GM18502 (cell line): ENCODE data around the gene PNLIPRP3.

Source experiments
- ATAC-seq: cut with Tn5 transposase; IDR thresholded peaks from one replicate; pipeline ENCODE4 v1.9.1; 2021; ENCODE audit warnings: mild to moderate bottlenecking; ENCODE audit not compliant: unreplicated experiment, poor library complexity

Gene PNLIPRP3

DNA sequence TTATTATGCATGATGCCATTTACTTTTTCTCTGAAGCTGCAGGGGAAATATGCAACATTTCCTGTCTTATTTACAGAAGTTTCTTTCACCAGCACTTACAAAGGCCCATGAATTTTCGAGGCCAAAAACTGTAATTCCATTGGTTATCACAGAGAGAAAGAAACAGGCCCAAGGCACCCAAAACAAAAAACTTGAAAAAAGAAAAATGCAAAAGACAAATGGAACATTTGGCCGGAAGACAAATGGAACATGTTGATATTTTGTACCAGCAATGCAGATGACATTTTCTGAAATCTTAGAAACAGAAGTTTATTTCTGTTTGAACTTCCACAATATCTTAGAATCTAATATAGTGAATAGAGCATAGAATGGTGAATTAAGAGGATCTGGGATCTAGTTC lies 61.8 kb downstream of the PNLIPRP3 start:
- ATAC-seq = no peak

DNA sequence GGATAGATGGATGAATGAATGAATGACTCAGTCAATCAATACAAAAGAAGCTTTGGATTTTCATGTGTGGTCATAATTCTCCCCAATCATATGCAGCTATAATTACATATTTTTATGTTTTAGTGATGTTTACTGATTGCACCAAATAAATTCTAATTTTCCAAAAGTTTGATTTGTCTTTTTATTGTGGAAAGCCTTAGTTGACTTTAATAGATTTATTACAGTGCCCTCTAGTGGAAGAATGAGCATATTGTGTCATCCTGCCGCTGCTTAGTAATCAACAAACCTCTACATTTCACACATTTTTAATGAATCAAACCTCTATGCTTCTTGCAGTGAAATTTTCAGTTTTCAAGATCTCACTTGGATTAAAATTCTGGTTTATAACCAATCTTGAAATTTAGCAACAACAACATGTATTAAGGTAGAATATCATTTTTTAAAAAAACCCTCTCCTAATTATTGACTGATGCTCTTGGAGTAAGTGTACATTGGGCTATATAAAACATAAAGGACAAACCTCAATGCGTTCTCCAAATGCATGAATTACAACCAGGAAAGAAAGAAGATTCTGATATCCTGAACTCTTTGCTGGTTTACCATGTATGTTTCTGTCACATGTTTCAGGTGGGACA lies 62.5 kb downstream of the PNLIPRP3 start:
- ATAC-seq = no peak

DNA sequence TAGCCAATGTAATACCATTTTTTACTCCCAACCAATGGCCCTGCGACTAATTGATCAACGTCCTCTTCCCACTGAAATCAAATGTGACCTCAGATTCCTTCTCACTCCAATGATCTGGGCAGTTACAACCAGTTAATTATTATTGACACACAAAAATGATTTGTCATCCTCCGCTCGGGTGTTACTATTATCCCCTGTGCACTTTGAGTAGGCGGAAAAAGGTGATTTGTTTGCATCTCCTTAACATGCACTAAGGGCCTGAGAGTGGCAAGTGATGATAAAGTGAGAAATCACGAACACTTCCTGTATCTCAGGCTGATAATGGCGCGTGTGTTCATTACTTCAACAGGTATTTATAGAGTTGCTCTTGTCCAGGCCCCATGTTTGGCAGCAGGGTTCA lies 77.1 kb downstream of the PNLIPRP3 start:
- no peak for ATAC-seq

DNA sequence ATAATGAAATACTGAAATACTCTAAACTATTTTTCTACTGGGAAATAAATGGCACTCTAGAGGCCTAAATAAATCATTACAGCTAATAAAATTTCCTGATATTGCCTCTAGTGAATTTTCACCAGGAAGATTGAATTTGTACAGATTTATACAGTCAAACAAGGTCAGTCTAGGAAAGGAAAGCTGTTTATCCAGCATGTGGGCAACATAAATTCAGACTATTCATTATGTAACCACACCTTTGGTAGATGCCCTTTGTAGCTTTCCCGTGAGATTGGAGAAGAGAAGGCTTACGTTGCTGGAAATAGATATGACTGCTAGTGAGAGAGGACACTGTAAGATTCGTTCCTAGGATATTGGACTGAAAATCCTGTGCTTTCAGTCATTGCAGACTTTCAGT lies 82.9 kb downstream of the PNLIPRP3 start:
- no peak for ATAC-seq

- no peak for ATAC-seq
These were observed 83.7 kb downstream of the PNLIPRP3 start for GRCh38 chr10:116511365-116511764.

- ATAC-seq = peak; percentile 71
These were observed 94.0 kb downstream of the PNLIPRP3 start for GRCh38 chr10:116521424-116522290.

DNA sequence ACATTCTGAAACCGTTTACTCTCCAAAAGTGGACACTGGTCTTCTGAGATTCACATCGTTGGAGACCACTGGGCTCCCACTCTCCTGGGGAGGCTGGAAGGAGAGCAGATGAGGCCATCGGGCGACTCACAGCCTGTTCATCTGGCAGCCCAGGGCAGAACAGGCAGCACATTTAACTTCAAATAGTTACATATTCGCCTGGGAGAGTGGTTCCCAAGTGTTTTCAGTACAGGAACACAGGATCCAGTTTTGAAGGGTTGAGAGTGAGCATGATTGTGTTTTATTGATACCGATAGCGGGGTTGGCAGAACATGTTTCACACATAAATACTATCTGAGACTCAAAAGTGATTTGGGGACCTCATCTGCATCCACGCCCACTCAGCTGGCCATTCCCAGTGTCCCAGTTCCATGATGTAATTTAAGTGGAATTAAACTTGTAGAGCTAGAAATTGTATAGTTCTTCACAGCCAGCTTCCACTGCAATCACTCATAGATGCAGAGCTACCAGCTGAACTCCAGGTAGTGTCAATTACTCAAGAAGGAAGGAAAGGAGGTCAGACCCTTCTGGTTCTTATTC lies 95.2 kb downstream of the PNLIPRP3 start:
- no peak for ATAC-seq

DNA sequence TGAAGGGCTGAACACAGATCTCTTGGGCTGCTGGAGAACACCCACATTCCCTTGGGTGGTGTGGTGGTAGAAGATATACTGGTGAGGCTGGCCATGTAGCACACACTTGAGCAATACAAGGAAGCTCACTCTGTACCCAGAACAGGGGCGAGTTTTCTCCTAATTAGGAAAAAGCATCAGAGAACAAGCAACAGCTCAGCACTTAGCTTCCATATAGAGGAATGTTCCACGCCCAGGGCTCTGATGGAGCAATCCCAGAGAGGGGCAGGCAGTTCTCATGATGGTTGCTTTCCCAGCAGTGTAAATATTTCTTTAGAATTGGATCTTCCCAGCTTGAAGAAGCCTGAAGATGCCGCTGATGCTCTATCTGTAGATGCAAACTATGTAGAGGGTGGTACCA lies 97.1 kb downstream of the PNLIPRP3 start:
- no peak for ATAC-seq

- ATAC-seq = no peak
These were observed 98.6 kb downstream of the PNLIPRP3 start for GRCh38 chr10:116526219-116526618.
